OCI-LY7 (cell line): ENCODE measurements around the gene GATA1.

Experiments used
- EZH2phosphoT487 ChIP-seq: fragments of 200-600 bp; sonication (generic); IDR thresholded peaks from 2 replicates; pipeline ENCODE4 v1.6.1; 2018; ENCODE audit warnings: low read depth, borderline replicate concordance, mild to moderate bottlenecking, mixed run types, antibody characterized with exemption, low read length, moderate library complexity, mixed read lengths
- TF ChIP-seq, protein P1 (sequence below): fragments of 200-600 bp; sonication (generic); conservative IDR thresholded peaks from 2 replicates; pipeline ENCODE4 v1.5.1; 2014; ENCODE audit warnings: mild to moderate bottlenecking, antibody characterized with exemption, low read length, moderate library complexity, mixed read lengths

DNA sequence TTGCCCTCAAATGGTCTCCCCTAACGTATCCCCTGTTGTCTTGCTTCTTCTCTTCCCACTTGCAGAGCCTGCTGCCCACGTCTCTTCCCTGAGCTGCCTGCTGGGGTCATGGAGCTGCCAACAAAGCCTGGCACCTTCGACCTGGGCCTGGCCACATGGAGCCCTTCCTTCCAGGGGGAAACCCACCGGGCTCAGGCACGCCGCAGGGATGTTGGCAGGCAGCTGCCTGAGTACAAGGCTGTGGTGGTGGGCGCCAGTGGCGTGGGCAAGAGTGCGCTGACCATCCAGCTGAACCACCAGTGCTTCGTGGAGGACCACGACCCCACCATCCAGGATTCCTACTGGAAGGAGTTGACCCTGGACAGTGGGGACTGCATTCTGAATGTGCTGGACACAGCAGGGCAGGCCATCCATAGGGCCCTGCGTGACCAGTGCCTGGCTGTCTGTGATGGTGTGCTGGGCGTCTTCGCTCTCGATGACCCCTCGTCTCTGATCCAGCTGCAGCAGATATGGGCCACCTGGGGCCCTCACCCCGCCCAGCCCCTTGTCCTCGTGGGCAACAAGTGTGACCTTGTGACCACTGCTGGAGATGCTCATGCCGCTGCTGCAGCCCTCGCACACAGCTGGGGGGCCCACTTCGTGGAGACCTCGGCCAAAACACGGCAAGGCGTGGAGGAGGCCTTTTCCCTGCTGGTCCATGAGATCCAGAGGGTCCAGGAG, 42.8 kb downstream of the GATA1 start:
- TF ChIP-seq, protein P1, sequence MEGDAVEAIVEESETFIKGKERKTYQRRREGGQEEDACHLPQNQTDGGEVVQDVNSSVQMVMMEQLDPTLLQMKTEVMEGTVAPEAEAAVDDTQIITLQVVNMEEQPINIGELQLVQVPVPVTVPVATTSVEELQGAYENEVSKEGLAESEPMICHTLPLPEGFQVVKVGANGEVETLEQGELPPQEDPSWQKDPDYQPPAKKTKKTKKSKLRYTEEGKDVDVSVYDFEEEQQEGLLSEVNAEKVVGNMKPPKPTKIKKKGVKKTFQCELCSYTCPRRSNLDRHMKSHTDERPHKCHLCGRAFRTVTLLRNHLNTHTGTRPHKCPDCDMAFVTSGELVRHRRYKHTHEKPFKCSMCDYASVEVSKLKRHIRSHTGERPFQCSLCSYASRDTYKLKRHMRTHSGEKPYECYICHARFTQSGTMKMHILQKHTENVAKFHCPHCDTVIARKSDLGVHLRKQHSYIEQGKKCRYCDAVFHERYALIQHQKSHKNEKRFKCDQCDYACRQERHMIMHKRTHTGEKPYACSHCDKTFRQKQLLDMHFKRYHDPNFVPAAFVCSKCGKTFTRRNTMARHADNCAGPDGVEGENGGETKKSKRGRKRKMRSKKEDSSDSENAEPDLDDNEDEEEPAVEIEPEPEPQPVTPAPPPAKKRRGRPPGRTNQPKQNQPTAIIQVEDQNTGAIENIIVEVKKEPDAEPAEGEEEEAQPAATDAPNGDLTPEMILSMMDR, result no peak
- no peak for TF ChIP-seq EZH2phosphoT487
